Lung (tissue), 12 donors: ENCODE data around the gene ZFP1. TPM values are rescaled to one million over a fixed set of nuclear protein-coding genes. Genes with fewer than 3 reads are reported as not detected.

Source experiments
- ATAC-seq: fragments of 200-7000 bp; cut with Tn5 transposase; one replicate; pipeline ENCODE4 v1.9.1; 2020; ENCODE audit warnings: moderate number of reproducible peaks; ENCODE audit not compliant: insufficient read depth, low FRiP score
- DNase-seq, 3 donors: peaks; one replicate each; pipeline ENCODE4 v3.0.0-alpha.2; 2013 to 2017
- H3K27ac ChIP-seq, 2 donors: one replicate each; pipeline ENCODE4 v1.5.1; 2013; ENCODE audit warnings: mild to moderate bottlenecking in 2 of 2, moderate library complexity in 2 of 2, control low read depth in 1 of 2, inconsistent platforms in 1 of 2, low read depth in 1 of 2, low read length in 1 of 2
- H3K27me3 ChIP-seq, 3 donors: one replicate each; pipeline ENCODE4 v1.5.1; 2013; ENCODE audit warnings: low read length in 2 of 3; ENCODE audit not compliant: control insufficient read depth in 3 of 3, insufficient read depth in 3 of 3
- H3K36me3 ChIP-seq, 4 donors: one replicate each; pipeline ENCODE4 v1.5.1; 2013; ENCODE audit warnings: low read length in 4 of 4, mild to moderate bottlenecking in 1 of 4, moderate library complexity in 1 of 4; ENCODE audit not compliant: control insufficient read depth in 4 of 4, insufficient read depth in 4 of 4
- H3K4me1 ChIP-seq, 5 donors: one replicate each; pipeline ENCODE4 v1.5.1; 2013; ENCODE audit warnings: low read length in 5 of 5, mild to moderate bottlenecking in 2 of 5, moderate library complexity in 1 of 5; ENCODE audit not compliant: control insufficient read depth in 5 of 5, insufficient read depth in 5 of 5
- H3K4me3 ChIP-seq: one replicate; pipeline ENCODE4 v1.5.1; 2013; ENCODE audit warnings: mild to moderate bottlenecking, control low read depth, moderate library complexity
- H3K9ac ChIP-seq, 2 donors: one replicate each; pipeline ENCODE4 v1.5.1; 2013; ENCODE audit warnings: low read length in 2 of 2, control low read depth in 1 of 2; ENCODE audit not compliant: insufficient read depth in 1 of 2
- H3K9me3 ChIP-seq, 4 donors: one replicate each; pipeline ENCODE4 v1.5.1; 2013; ENCODE audit warnings: low read length in 3 of 4, mild to moderate bottlenecking in 1 of 4, moderate library complexity in 1 of 4; ENCODE audit not compliant: control insufficient read depth in 4 of 4, insufficient read depth in 3 of 4
- CTCF ChIP-seq: IDR thresholded peaks from 2 replicates; pipeline ENCODE4 v1.5.1; 2012; ENCODE audit warnings: mild to moderate bottlenecking; ENCODE audit errors: control extremely low read depth, extremely low read depth
- WGBS, 2 donors: extraction: QIAGEN DNeasy Blood & Tissue Kit; methylation state at CpG; one replicate each; pipeline ENCODE4 v1.1.7; 2013; 5-methylcytosine and 5-hydroxymethylcytosine counted together
- polyA plus RNA-seq, 2 donors: library from polyadenylated mRNA; stranded (reverse); fragments of 200-250 nt; gene quantifications; one replicate each; pipeline ENCODE4 v1.2.1, GENCODE V29; 2013
- total RNA-seq, 2 donors: library from RNA; depleted of rRNA in 1 of 2; stranded (reverse); fragments of >200 nt in 1 of 2; gene quantifications; one replicate each; pipeline ENCODE4 v1.2.1, GENCODE V29; 2014 to 2021
- donor health status: control.
- donor health status: control.
- donor health status: Bipolar disorder and iron deficiency.
- donor health status: healthy.
- donor health status: DM: yes; HTN: yes; CAD: no.

ZFP1 gene
- total and polyA plus RNA-seq, 4 donors, result 3.3 to 18.4 (median 6.1) TPM

GRCh38 chr16:75219088-75219487 is 70.8 kb downstream of the ZFP1 start:
- Histone ChIP-seq H3K4me1 (no peaks in the 10 kb centered on the region), H3K4me3 (no peak overlapping the region), H3K27me3 (no peaks in the 10 kb centered on the region), H3K27ac (no peak overlapping the region), H3K9me3 (no peaks in the 10 kb centered on the region), H3K36me3 (no peaks in the 10 kb centered on the region), H3K9ac (peak overlapping the region in 1 of 2 donors; percentile 25)
- DNase-seq, result no peak
- no peak for ATAC-seq
- no peak for TF ChIP-seq CTCF
- 72 to 73% methylated on average over 4 of the region's 4 CpGs for WGBS, 2 donors

GRCh38 chr16:75219838-75220237 is 71.5 kb downstream of the ZFP1 start:
- Histone ChIP-seq H3K9ac (peak overlapping the region in 1 of 2 donors; percentile 4), H3K27me3 (no peaks in the 10 kb centered on the region), H3K36me3 (no peaks in the 10 kb centered on the region), H3K9me3 (no peaks in the 10 kb centered on the region), H3K27ac (no peak overlapping the region), H3K4me3 (no peak overlapping the region), H3K4me1 (peaks cover 0 to 3% (median 0%) of the 10 kb centered on the region in 5 donors)
- ATAC-seq, result no peak
- TF ChIP-seq CTCF, result no peak
- WGBS, 2 donors, result 63 to 69% methylated on average over 5 of the region's 5 CpGs
- DNase-seq, result peak in 1 of 3 donors; percentile 19

Other genes with a start within 250 kb of the ZFP1 start
- 10 to 100 TPM; 51.2 to 60.1 TPM for gene WDR59, start 163.4 kb upstream of the ZFP1 start, total RNA-seq
- gene WDR59, start 163.4 kb upstream of the ZFP1 start, polyA plus RNA-seq, result 10 to 100 TPM; 11.2 to 12.8 TPM
- 10 to 100 TPM; 21.4 to 25.1 TPM for gene ZNRF1, start 149.5 kb upstream of the ZFP1 start, total RNA-seq
- 10 to 100 TPM in 1 of 2 donors, 1 to 10 TPM in 1; 8.9 to 11.0 TPM for gene ZNRF1, start 149.5 kb upstream of the ZFP1 start, polyA plus RNA-seq
- gene LDHD, start 31.7 kb upstream of the ZFP1 start, total RNA-seq, result 10 to 100 TPM in 1 of 2 donors, 1 to 10 TPM in 1; 7.0 to 17.0 TPM
- 1 to 10 TPM; 4.3 to 9.2 TPM for gene LDHD, start 31.7 kb upstream of the ZFP1 start, polyA plus RNA-seq
- gene CTRB2, start 58.6 kb downstream of the ZFP1 start, total RNA-seq, result 10 to 100 TPM in 1 of 2 donors, not detected in 1; 14.6 TPM
- 1 to 10 TPM in 1 of 2 donors, under 1 TPM in 1; 0.65 to 1.3 TPM for gene CTRB2, start 58.6 kb downstream of the ZFP1 start, polyA plus RNA-seq
- gene CTRB1, start 70.5 kb downstream of the ZFP1 start, total RNA-seq, result 1 to 10 TPM in 1 of 2 donors, not detected in 1; 6.5 TPM
- gene CTRB1, start 70.5 kb downstream of the ZFP1 start, polyA plus RNA-seq, result under 1 TPM; 0.33 to 0.97 TPM
- gene BCAR1, start 103.1 kb downstream of the ZFP1 start, total RNA-seq, result 10 to 100 TPM; 51.3 to 70.7 TPM
- 10 to 100 TPM; 37.5 to 48.6 TPM for gene BCAR1, start 103.1 kb downstream of the ZFP1 start, polyA plus RNA-seq